ENCODE data around the gene CD300A. TPM values are rescaled to one million over a fixed set of nuclear protein-coding genes. Genes with fewer than 3 reads are reported as not detected.
"Not testable (repeated sequence)": the region's sequence is repeated elsewhere in the genome, so short reads cannot be mapped to it uniquely, and the experiment has no call there.

CD300A gene
- total and polyA plus RNA-seq, 4 donors = 2.2 to 11.5 (median 8.0) TPM

- DNase-seq (ENCODE audit: low spot score); H3K9me3 ChIP-seq (ENCODE audit: control insufficient read depth in 4 of 4, low read length in 3 of 4); H3K4me1 ChIP-seq (ENCODE audit: control insufficient read depth in 4 of 4, insufficient read depth in 4 of 4, low read length in 3 of 4); H3K27ac ChIP-seq (ENCODE audit: low read depth in 1 of 2, low read length in 2 of 2); H3K36me3 ChIP-seq (ENCODE audit: control insufficient read depth in 4 of 4, insufficient read depth in 3 of 4, low read depth in 1 of 4, low read length in 3 of 4); H3K27me3 ChIP-seq (ENCODE audit: control insufficient read depth in 4 of 4, insufficient read depth in 4 of 4, low read length in 3 of 4); H3K4me3 ChIP-seq (ENCODE audit: low read depth in 1 of 3, low read length in 3 of 3); H3K9ac ChIP-seq (ENCODE audit: low read depth in 1 of 2, low read length in 2 of 2): not testable (repeated sequence)
- WGBS = 96% methylated on average over 4 of the region's 4 CpGs
Observed at GRCh38 chr17:74488276-74488675, 21.8 kb downstream of the CD300A start.

- 76% methylated on average over 9 of the region's 9 CpGs for WGBS
- no peak overlapping the region for H3K27ac ChIP-seq (ENCODE audit: low read depth in 1 of 2, low read length in 2 of 2)
- no peak for DNase-seq (ENCODE audit: low spot score)
Observed at GRCh38 chr17:74490716-74491115, 24.3 kb downstream of the CD300A start.

GRCh38 chr17:74491626-74492025, 25.2 kb downstream of the CD300A start:
- TF ChIP-seq MAX (IDR thresholded peaks at IDR 0.05) = no peak
- no peak for TF ChIP-seq EGR1 (IDR thresholded peaks at IDR 0.05; ENCODE audit: low read depth in 2 of 2)
- TF ChIP-seq TAF1 (conservative IDR thresholded peaks at IDR 0.05) = no peak
- no peak for TF ChIP-seq HNF4G (IDR thresholded peaks at IDR 0.05)
- no peak for TF ChIP-seq ATF3 (IDR thresholded peaks at IDR 0.05)
- no peak for TF ChIP-seq RAD21 (IDR thresholded peaks at IDR 0.05)
- no peak for TF ChIP-seq JUND (IDR thresholded peaks at IDR 0.05)
- no peak for TF ChIP-seq FOXA1 (IDR thresholded peaks at IDR 0.05)
- no peak for DNase-seq (ENCODE audit: low spot score)
- Histone ChIP-seq H3K27ac (ENCODE audit: low read depth in 1 of 2, low read length in 2 of 2) (no peak overlapping the region), H3K4me1 (ENCODE audit: control insufficient read depth in 4 of 4, insufficient read depth in 4 of 4, low read length in 3 of 4) (peaks cover 0 to 7% (median 3%) of the 10 kb centered on the region in 4 donors), H3K9me3 (ENCODE audit: control insufficient read depth in 4 of 4, low read length in 3 of 4) (no peaks in the 10 kb centered on the region), H3K4me3 (ENCODE audit: low read depth in 1 of 3, low read length in 3 of 3) (no peak overlapping the region), H3K36me3 (ENCODE audit: control insufficient read depth in 4 of 4, insufficient read depth in 3 of 4, low read depth in 1 of 4, low read length in 3 of 4) (peaks cover 0 to 2% (median 0%) of the 10 kb centered on the region in 4 donors), H3K27me3 (ENCODE audit: control insufficient read depth in 4 of 4, insufficient read depth in 4 of 4, low read length in 3 of 4) (no peaks in the 10 kb centered on the region), H3K9ac (ENCODE audit: low read depth in 1 of 2, low read length in 2 of 2) (no peak overlapping the region)
- WGBS = 87% methylated on average over 7 of the region's 7 CpGs

More at GRCh38 chr17:74490716-74491115, 24.3 kb downstream of the CD300A start:
- Histone ChIP-seq H3K27me3 (ENCODE audit: control insufficient read depth in 4 of 4, insufficient read depth in 4 of 4, low read length in 3 of 4) (no peaks in the 10 kb centered on the region), H3K9me3 (ENCODE audit: control insufficient read depth in 4 of 4, low read length in 3 of 4) (no peaks in the 10 kb centered on the region), H3K9ac (ENCODE audit: low read depth in 1 of 2, low read length in 2 of 2) (no peak overlapping the region), H3K4me1 (ENCODE audit: control insufficient read depth in 4 of 4, insufficient read depth in 4 of 4, low read length in 3 of 4) (peaks cover 0 to 7% (median 3%) of the 10 kb centered on the region in 4 donors), H3K4me3 (ENCODE audit: low read depth in 1 of 3, low read length in 3 of 3) (no peak overlapping the region), H3K36me3 (ENCODE audit: control insufficient read depth in 4 of 4, insufficient read depth in 3 of 4, low read depth in 1 of 4, low read length in 3 of 4) (peaks cover 0 to 2% (median 0%) of the 10 kb centered on the region in 4 donors)
- TF ChIP-seq FOXA2 (IDR thresholded peaks at IDR 0.05) (no peak), MAX (IDR thresholded peaks at IDR 0.05) (no peak), GABPA (IDR thresholded peaks at IDR 0.05 in 1 of 2, conservative IDR thresholded peaks at IDR 0.05 in 1 of 2) (no peak), HNF4A (conservative IDR thresholded peaks at IDR 0.05) (no peak), NR2F2 (IDR thresholded peaks at IDR 0.05) (no peak), RAD21 (IDR thresholded peaks at IDR 0.05) (no peak), ZBTB33 (IDR thresholded peaks at IDR 0.05) (no peak), FOXA1 (IDR thresholded peaks at IDR 0.05) (no peak)

All from liver (tissue), 9 donors.